PC-9 (cell line): Measurements from ENCODE around the gene TPCN2.

Experiments
- CTCF ChIP-seq: fragments of 200-600 bp; sonication (generic); conservative IDR thresholded peaks from 2 replicates; pipeline ENCODE4 v1.6.1; 2017; ENCODE audit warnings: mixed run types, antibody characterized with exemption, mild to moderate bottlenecking, moderate library complexity
- EZH2 ChIP-seq: fragments of 200-600 bp; sonication (generic); IDR thresholded peaks from 2 replicates; pipeline ENCODE4 v1.8.0; 2017; ENCODE audit warnings: antibody characterized with exemption, low read depth

DNA sequence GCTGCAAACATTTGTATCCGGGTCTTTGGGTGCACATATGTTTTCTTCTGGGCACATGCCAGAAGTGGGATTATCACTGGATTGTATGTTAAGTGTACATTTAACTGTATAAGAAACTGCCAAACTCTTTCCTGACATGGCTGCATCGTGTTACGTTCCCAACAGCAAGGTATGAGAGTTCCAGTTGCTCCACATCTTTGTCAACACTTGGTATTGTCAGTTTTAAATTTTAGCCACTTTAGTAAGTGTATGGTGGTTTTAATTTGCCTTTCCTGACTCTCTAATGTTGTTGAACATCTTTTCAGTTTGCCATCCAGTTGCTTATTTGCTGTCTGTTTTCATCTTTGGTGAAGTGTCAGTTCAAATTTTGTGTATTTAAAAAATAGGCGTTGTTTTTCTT, 84.5 kb downstream of the TPCN2 start:
- TF ChIP-seq CTCF (no peak), EZH2 (no peak)
